GM23338 (cell line): Measurements from ENCODE around the gene SMCO2.

Experiments
- CREB1 ChIP-seq: fragments of 250-450 bp; sonication (Bioruptor Pico); IDR thresholded peaks from 2 replicates; pipeline ENCODE4 v1.5.0; 2020; ENCODE audit warnings: low read depth, mild to moderate bottlenecking, moderate library complexity
- ETS1 ChIP-seq: IDR thresholded peaks from 2 replicates; pipeline ENCODE4 v1.6.1; 2016; ENCODE audit warnings: antibody characterized with exemption
- EZH2 ChIP-seq: fragments of 200-600 bp; sonication (generic); IDR thresholded peaks from one replicate; pipeline ENCODE4 v1.8.0; 2017; ENCODE audit warnings: antibody characterized with exemption, mild to moderate bottlenecking, low read depth; ENCODE audit not compliant: unreplicated experiment
- EZH2phosphoT487 ChIP-seq: fragments of 200-600 bp; sonication (generic); IDR thresholded peaks from one replicate; pipeline ENCODE4 v1.8.1; 2018; ENCODE audit warnings: antibody characterized with exemption; ENCODE audit not compliant: unreplicated experiment
- JUNB ChIP-seq: IDR thresholded peaks from one replicate; pipeline ENCODE4 v1.6.1; 2016; ENCODE audit warnings: antibody characterized with exemption; ENCODE audit not compliant: unreplicated experiment
- POLR2AphosphoS5 ChIP-seq: IDR thresholded peaks from 2 replicates; pipeline ENCODE4 v1.6.1; 2016; ENCODE audit warnings: antibody characterized with exemption, low read depth
- STAT1 ChIP-seq: IDR thresholded peaks from one replicate; pipeline ENCODE4 v1.6.1; 2016; ENCODE audit warnings: antibody characterized with exemption; ENCODE audit not compliant: unreplicated experiment
- ZNF114 ChIP-seq: fragments of 250-450 bp; sonication (Bioruptor Pico); IDR thresholded peaks from 2 replicates; pipeline ENCODE4 v1.5.0; 2020; ENCODE audit warnings: mild to moderate bottlenecking, moderate library complexity
- ZNF331 ChIP-seq: fragments of 250-450 bp; sonication (Bioruptor Pico); IDR thresholded peaks from 2 replicates; pipeline ENCODE4 v1.5.0; 2020; ENCODE audit warnings: low read depth, mild to moderate bottlenecking, moderate library complexity
- TF ChIP-seq, protein P1 (sequence below), 2 experiments: fragments of 200-600 bp in 1 of 2; sonication (generic) in 1 of 2; conservative IDR thresholded peaks; 2 replicates each; pipeline versions ENCODE4 v1.5.1 to v1.6.1; 2016 to 2017; ENCODE audit warnings: antibody characterized with exemption in 2 of 2, low read depth in 2 of 2, mild to moderate bottlenecking in 2 of 2, moderate library complexity in 1 of 2
- TF ChIP-seq, protein P2 (sequence below): IDR thresholded peaks from one replicate; pipeline ENCODE4 v1.6.1; 2018; ENCODE audit warnings: antibody characterized with exemption; ENCODE audit not compliant: unreplicated experiment
- TF ChIP-seq, protein P3 (sequence below): fragments of 250-450 bp; sonication (Bioruptor Pico); IDR thresholded peaks from 2 replicates; pipeline ENCODE4 v1.5.0; 2020; ENCODE audit warnings: mild to moderate bottlenecking, moderate library complexity

DNA sequence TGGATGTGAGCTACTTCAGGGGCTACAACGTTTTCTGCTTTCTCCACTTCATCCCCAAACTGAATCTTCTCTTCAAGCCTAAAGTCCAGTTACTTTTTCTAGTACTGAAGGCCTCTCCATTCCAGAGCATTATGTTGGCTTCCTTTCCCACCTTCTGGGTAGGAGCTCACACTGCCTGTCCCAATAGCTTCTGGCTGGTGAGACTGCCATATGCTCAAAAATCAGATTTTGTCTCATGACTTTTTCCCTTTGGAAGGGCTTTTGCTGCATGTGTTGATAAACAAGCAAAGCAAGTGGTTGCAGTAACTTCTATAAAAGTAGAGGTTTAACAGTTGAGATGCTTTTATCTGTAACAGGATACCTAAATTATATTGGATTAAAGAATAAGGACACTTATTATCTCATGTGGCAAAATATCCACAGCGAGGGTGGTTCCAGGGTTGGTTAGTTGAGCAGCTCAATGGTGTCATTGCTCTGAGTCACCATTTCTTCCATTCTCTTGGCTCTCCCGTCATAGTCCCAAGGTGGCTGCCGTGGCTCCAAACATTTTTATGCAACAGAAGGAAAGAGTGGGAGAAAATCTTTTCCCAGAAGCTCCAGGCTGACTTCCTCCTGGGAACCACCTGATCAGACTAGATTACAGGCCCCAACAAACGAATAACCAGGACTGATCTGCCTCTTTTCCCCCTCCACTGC is 62.3 kb downstream of the SMCO2 start:
- TF ChIP-seq ZNF114 (CRISPR knock-in tag): no peak
- no peak for TF ChIP-seq JUNB
- TF ChIP-seq, protein P1, sequence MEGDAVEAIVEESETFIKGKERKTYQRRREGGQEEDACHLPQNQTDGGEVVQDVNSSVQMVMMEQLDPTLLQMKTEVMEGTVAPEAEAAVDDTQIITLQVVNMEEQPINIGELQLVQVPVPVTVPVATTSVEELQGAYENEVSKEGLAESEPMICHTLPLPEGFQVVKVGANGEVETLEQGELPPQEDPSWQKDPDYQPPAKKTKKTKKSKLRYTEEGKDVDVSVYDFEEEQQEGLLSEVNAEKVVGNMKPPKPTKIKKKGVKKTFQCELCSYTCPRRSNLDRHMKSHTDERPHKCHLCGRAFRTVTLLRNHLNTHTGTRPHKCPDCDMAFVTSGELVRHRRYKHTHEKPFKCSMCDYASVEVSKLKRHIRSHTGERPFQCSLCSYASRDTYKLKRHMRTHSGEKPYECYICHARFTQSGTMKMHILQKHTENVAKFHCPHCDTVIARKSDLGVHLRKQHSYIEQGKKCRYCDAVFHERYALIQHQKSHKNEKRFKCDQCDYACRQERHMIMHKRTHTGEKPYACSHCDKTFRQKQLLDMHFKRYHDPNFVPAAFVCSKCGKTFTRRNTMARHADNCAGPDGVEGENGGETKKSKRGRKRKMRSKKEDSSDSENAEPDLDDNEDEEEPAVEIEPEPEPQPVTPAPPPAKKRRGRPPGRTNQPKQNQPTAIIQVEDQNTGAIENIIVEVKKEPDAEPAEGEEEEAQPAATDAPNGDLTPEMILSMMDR (conservative IDR thresholded peaks at IDR 0.05; ENCODE audit: low read depth in 2 of 2): no peak
- no peak for TF ChIP-seq EZH2phosphoT487
- TF ChIP-seq CREB1: no peak
- no peak for TF ChIP-seq POLR2AphosphoS5
- TF ChIP-seq, protein P2, sequence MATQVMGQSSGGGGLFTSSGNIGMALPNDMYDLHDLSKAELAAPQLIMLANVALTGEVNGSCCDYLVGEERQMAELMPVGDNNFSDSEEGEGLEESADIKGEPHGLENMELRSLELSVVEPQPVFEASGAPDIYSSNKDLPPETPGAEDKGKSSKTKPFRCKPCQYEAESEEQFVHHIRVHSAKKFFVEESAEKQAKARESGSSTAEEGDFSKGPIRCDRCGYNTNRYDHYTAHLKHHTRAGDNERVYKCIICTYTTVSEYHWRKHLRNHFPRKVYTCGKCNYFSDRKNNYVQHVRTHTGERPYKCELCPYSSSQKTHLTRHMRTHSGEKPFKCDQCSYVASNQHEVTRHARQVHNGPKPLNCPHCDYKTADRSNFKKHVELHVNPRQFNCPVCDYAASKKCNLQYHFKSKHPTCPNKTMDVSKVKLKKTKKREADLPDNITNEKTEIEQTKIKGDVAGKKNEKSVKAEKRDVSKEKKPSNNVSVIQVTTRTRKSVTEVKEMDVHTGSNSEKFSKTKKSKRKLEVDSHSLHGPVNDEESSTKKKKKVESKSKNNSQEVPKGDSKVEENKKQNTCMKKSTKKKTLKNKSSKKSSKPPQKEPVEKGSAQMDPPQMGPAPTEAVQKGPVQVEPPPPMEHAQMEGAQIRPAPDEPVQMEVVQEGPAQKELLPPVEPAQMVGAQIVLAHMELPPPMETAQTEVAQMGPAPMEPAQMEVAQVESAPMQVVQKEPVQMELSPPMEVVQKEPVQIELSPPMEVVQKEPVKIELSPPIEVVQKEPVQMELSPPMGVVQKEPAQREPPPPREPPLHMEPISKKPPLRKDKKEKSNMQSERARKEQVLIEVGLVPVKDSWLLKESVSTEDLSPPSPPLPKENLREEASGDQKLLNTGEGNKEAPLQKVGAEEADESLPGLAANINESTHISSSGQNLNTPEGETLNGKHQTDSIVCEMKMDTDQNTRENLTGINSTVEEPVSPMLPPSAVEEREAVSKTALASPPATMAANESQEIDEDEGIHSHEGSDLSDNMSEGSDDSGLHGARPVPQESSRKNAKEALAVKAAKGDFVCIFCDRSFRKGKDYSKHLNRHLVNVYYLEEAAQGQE: no peak
- no peak for TF ChIP-seq EZH2
- no peak for TF ChIP-seq ZNF331 (CRISPR knock-in tag)
- no peak for TF ChIP-seq ETS1
- TF ChIP-seq STAT1: no peak
- TF ChIP-seq, protein P3, sequence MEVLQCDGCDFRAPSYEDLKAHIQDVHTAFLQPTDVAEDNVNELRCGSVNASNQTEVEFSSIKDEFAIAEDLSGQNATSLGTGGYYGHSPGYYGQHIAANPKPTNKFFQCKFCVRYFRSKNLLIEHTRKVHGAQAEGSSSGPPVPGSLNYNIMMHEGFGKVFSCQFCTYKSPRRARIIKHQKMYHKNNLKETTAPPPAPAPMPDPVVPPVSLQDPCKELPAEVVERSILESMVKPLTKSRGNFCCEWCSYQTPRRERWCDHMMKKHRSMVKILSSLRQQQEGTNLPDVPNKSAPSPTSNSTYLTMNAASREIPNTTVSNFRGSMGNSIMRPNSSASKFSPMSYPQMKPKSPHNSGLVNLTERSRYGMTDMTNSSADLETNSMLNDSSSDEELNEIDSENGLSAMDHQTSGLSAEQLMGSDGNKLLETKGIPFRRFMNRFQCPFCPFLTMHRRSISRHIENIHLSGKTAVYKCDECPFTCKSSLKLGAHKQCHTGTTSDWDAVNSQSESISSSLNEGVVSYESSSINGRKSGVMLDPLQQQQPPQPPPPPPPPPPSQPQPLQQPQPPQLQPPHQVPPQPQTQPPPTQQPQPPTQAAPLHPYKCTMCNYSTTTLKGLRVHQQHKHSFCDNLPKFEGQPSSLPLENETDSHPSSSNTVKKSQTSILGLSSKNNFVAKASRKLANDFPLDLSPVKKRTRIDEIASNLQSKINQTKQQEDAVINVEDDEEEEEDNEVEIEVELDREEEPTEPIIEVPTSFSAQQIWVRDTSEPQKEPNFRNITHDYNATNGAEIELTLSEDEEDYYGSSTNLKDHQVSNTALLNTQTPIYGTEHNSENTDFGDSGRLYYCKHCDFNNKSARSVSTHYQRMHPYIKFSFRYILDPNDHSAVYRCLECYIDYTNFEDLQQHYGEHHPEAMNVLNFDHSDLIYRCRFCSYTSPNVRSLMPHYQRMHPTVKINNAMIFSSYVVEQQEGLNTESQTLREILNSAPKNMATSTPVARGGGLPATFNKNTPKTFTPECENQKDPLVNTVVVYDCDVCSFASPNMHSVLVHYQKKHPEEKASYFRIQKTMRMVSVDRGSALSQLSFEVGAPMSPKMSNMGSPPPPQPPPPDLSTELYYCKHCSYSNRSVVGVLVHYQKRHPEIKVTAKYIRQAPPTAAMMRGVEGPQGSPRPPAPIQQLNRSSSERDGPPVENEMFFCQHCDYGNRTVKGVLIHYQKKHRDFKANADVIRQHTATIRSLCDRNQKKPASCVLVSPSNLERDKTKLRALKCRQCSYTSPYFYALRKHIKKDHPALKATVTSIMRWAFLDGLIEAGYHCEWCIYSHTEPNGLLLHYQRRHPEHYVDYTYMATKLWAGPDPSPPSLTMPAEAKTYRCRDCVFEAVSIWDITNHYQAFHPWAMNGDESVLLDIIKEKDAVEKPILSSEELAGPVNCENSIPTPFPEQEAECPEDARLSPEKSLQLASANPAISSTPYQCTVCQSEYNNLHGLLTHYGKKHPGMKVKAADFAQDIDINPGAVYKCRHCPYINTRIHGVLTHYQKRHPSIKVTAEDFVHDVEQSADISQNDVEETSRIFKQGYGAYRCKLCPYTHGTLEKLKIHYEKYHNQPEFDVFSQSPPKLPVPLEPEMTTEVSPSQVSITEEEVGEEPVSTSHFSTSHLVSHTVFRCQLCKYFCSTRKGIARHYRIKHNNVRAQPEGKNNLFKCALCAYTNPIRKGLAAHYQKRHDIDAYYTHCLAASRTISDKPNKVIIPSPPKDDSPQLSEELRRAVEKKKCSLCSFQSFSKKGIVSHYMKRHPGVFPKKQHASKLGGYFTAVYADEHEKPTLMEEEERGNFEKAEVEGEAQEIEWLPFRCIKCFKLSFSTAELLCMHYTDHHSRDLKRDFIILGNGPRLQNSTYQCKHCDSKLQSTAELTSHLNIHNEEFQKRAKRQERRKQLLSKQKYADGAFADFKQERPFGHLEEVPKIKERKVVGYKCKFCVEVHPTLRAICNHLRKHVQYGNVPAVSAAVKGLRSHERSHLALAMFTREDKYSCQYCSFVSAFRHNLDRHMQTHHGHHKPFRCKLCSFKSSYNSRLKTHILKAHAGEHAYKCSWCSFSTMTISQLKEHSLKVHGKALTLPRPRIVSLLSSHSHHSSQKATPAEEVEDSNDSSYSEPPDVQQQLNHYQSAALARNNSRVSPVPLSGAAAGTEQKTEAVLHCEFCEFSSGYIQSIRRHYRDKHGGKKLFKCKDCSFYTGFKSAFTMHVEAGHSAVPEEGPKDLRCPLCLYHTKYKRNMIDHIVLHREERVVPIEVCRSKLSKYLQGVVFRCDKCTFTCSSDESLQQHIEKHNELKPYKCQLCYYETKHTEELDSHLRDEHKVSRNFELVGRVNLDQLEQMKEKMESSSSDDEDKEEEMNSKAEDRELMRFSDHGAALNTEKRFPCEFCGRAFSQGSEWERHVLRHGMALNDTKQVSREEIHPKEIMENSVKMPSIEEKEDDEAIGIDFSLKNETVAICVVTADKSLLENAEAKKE (CRISPR knock-in tag): no peak
